ENCODE results near the gene SFI1.
"Not testable (repeated sequence)": the region's sequence is repeated elsewhere in the genome, so short reads cannot be mapped to it uniquely, and the experiment has no call there.

- TF ChIP-seq CTCF, POLR2A (IDR thresholded peaks at IDR 0.05): not testable (repeated sequence)
Observed at GRCh38 chr22:31482470-31482869, 13.9 kb upstream of the SFI1 start.
